CD8-positive, alpha-beta memory T cell (primary cell): ENCODE measurements around the gene GNAZ. TPM values are rescaled to one million over a fixed set of nuclear protein-coding genes. Genes with fewer than 3 reads are reported as not detected.

ENCODE experiments used
- CTCF ChIA-PET: fragments of 350-600 bp; sonication (Branson Sonifier 250); formaldehyde crosslinking; loops from one replicate; lab custom pipeline; 2021; ENCODE audit warnings: antibody characterized with exemption; lab: Charles Lee
- POLR2A ChIA-PET: fragments of 350-600 bp; sonication (Branson Sonifier 250); formaldehyde crosslinking; loops from one replicate; lab custom pipeline; 2021; ENCODE audit warnings: antibody characterized with exemption; lab: Charles Lee
- DNase-seq, 5 donors: peaks; one replicate each; pipeline versions ENCODE4 v3.0.0 to v3.0.0-alpha.2; 2020 to 2022; ENCODE audit warnings: mixed read lengths in 1 of 5
- H3K27ac ChIP-seq: one replicate; pipeline ENCODE4 v1.7.0; 2013; ENCODE audit warnings: low read depth, mild to moderate bottlenecking, low read length, moderate library complexity
- H3K27me3 ChIP-seq: 2 replicates; pipeline ENCODE4 v1.7.0; 2013; ENCODE audit warnings: low read length, mild to moderate bottlenecking; ENCODE audit not compliant: insufficient read depth, poor library complexity, severe bottlenecking
- H3K36me3 ChIP-seq: 2 replicates; pipeline ENCODE4 v1.7.0; 2013; ENCODE audit warnings: mild to moderate bottlenecking, low read length, moderate library complexity; ENCODE audit not compliant: insufficient read depth
- H3K4me1 ChIP-seq: 2 replicates; pipeline ENCODE4 v1.7.0; 2013; ENCODE audit warnings: mild to moderate bottlenecking, low read length, moderate library complexity; ENCODE audit not compliant: insufficient read depth
- H3K4me3 ChIP-seq: 2 replicates; pipeline ENCODE4 v1.7.0; 2013; ENCODE audit warnings: mild to moderate bottlenecking, low read length
- H3K9me3 ChIP-seq: 2 replicates; pipeline ENCODE4 v1.7.0; 2013; ENCODE audit warnings: mild to moderate bottlenecking, low read length
- H3K27ac Mint-ChIP-seq, 8 donors: one replicate each; pipeline ENCODE4 v1.8.0; 2020 to 2021; ENCODE audit warnings: mixed read lengths in 8 of 8, mild to moderate bottlenecking in 6 of 8, inconsistent platforms in 3 of 8, moderate library complexity in 3 of 8
- H3K27me3 Mint-ChIP-seq, 2 donors: one replicate each; pipeline ENCODE4 v1.8.0; 2020 to 2021; ENCODE audit warnings: mixed read lengths in 2 of 2, mild to moderate bottlenecking in 1 of 2, moderate library complexity in 1 of 2
- H3K36me3 Mint-ChIP-seq, 3 donors: one replicate each; pipeline ENCODE4 v1.8.0; 2020 to 2021; ENCODE audit warnings: mixed read lengths in 3 of 3, inconsistent platforms in 1 of 3, mild to moderate bottlenecking in 1 of 3
- H3K4me1 Mint-ChIP-seq, 3 donors: one replicate each; pipeline ENCODE4 v1.8.0; 2020 to 2021; ENCODE audit warnings: mixed read lengths in 3 of 3, inconsistent platforms in 1 of 3, mild to moderate bottlenecking in 1 of 3
- H3K4me3 Mint-ChIP-seq, 7 donors: one replicate each; pipeline ENCODE4 v1.8.0; 2020 to 2021; ENCODE audit warnings: mixed read lengths in 7 of 7, mild to moderate bottlenecking in 6 of 7, moderate library complexity in 4 of 7, inconsistent platforms in 2 of 7
- H3K9me3 Mint-ChIP-seq, 5 donors: one replicate each; pipeline ENCODE4 v1.8.0; 2020 to 2022; ENCODE audit warnings: mixed read lengths in 5 of 5, mild to moderate bottlenecking in 3 of 5, moderate library complexity in 2 of 5, inconsistent platforms in 1 of 5
- polyA plus RNA-seq: library from polyadenylated mRNA; unstranded; fragments of 300-500 nt; fragmentation: Illumina TruSeq; gene quantifications from one replicate; pipeline ENCODE4 v1.2.3, GENCODE V29; 2021
- total RNA-seq, 2 experiments: library from RNA; stranded (reverse); gene quantifications; one replicate each; pipeline ENCODE4 v1.2.3, GENCODE V29; 2021

GNAZ gene
- total and polyA plus RNA-seq, 3 experiments from 2014 or later = 0.53 to 2.6 (median 2.0) TPM

DNA sequence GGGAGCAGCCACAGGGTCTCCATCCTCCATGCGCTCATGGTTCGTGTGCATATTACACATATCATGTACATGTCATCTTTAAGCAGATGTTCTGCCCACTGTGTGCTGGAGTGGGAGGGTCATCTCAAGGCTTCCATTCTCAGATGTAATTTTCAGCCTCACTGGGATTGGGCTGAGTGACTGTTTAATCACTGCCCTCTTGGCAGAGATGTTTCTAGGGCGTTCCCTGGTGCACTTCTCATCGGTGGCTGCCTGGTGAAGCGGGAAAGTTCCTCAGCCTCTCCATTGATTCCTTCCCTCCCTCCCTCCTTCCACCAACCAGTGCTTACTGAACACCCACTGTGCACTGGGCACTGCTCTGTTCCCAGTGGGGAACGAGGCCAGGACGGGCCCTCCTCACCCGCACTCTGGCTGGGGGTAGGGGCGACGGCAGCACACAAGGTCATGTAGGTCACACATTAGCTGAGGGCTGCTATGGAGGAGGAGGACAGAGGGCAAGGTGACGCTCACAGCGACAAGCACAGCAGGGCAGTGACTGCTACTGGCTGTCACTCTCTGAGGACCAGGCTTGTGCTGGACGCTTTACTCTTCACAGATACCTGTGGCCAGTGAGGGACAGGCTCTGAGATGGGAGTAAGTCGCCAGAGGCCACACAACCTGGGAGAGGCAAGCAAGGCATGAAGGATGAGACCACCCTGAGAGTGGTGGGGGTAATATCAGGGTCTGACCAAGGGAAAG, 22.9 kb downstream of the GNAZ start:
- CTCF ChIA-PET = no interaction called here
- no peaks in the 10 kb centered on the region for H3K9me3 Mint-ChIP-seq
- Histone ChIP-seq H3K27me3 (peaks cover 14% of the 10 kb centered on the region), H3K9me3 (no peaks in the 10 kb centered on the region), H3K36me3 (no peaks in the 10 kb centered on the region), H3K4me3 (no peak overlapping the region), H3K4me1 (no peaks in the 10 kb centered on the region), H3K27ac (no peak overlapping the region)
- peaks cover 0 to 2% (median 2%) of the 10 kb centered on the region in 3 donors for H3K4me1 Mint-ChIP-seq
- POLR2A ChIA-PET = no interaction called here
- no peaks in the 10 kb centered on the region for H3K36me3 Mint-ChIP-seq
- H3K4me3 Mint-ChIP-seq = no peak overlapping the region
- DNase-seq = no peak
- H3K27me3 Mint-ChIP-seq = no peaks in the 10 kb centered on the region
- no peak overlapping the region for H3K27ac Mint-ChIP-seq

DNA sequence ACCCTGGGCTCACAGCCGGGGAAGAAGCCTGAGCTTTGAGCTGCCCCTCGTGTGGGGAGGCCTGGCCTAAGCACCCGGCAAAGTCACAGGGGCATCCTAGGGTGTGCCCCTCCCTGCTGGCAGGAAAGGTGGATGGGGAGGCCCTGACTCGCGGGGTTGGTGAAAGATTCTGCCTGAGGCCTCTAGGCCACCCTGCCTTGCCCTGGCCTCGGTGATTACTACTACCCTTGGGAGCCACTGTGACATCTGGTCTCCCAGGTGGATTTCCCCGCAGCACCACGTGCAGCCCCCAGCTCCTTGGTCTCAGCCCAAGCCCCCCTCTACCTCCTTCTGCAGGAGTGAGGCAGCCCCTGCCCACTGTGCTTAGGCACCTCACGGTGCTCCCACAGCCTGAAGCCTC, 23.9 kb downstream of the GNAZ start:
- H3K4me1 Mint-ChIP-seq = no peaks in the 10 kb centered on the region
- no peak for DNase-seq
- no peaks in the 10 kb centered on the region for H3K9me3 ChIP-seq
- H3K9me3 Mint-ChIP-seq = no peaks in the 10 kb centered on the region
- no peaks in the 10 kb centered on the region for H3K36me3 ChIP-seq
- H3K27ac Mint-ChIP-seq = no peak overlapping the region
- no peak overlapping the region for H3K27ac ChIP-seq
- CTCF ChIA-PET = no interaction called here
- H3K36me3 Mint-ChIP-seq = no peaks in the 10 kb centered on the region
- POLR2A ChIA-PET = no interaction called here
- no peaks in the 10 kb centered on the region for H3K27me3 Mint-ChIP-seq
- H3K4me3 Mint-ChIP-seq = no peak overlapping the region
- H3K4me3 ChIP-seq = no peak overlapping the region
- no peaks in the 10 kb centered on the region for H3K4me1 ChIP-seq
- peaks cover 14% of the 10 kb centered on the region for H3K27me3 ChIP-seq

DNA sequence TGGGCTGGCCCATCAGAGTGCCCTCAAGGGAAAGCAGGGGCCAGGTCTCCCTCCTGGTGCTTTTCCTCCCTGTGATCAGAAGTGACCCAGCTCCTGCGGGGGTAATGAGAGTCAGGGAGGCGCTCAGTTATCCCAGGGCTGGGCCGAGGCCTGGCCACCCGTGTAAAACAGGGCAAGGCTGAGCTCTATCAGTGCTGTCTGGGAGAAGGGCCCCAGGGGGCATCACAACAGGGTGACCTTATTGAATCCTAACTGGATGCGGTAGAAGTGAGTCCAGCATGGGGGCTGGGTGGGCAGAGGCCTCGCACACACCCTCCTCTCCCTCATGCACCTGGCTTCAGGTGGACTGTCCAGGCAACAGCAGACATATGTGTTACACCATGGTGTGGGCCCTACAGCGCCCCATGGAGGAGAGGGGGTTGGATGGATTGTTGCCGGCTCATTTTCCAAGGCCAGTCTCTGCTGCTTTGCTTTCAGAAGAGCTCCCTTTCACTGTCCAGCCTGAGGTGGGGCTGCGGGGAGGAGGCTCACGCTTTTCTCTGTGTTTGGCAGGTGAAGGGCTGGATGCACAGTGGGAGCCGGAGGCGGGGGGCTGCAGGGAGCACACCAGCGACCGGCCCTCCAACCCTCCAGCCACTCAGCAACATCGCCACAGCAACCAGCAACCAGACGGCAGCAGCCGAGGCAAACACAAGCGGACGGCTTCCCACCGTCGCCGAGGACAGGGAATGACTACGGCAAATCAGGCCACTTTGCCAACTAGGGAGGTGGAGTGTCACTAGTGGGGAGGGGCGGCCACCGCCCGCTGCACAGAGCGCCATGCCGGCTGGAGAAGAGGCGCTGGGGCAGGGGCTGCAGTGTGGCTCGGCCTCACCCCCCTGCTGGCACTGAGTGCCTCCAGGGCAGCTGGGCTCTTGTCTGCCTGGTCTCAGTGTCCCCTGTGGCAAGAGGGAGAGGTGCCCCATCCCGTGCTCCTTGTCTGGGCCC, 24.7 kb downstream of the GNAZ start:
- POLR2A ChIA-PET = no interaction called here
- H3K4me3 Mint-ChIP-seq = no peak overlapping the region
- H3K4me1 ChIP-seq = no peaks in the 10 kb centered on the region
- H3K27ac Mint-ChIP-seq = peak overlapping the region in 1 of 8 donors; percentile 19
- DNase-seq = no peak
- no peaks in the 10 kb centered on the region for H3K9me3 Mint-ChIP-seq
- H3K4me1 Mint-ChIP-seq = no peaks in the 10 kb centered on the region
- H3K9me3 ChIP-seq = no peaks in the 10 kb centered on the region
- H3K36me3 ChIP-seq = no peaks in the 10 kb centered on the region
- CTCF ChIA-PET = interaction anchor here (0.6 kb wide), 1 partner anchor 29 kb away, joined by 3 read pairs; no protein-coding TSS in a partner anchor
- H3K27ac ChIP-seq = no peak overlapping the region
- no peaks in the 10 kb centered on the region for H3K27me3 Mint-ChIP-seq
- no peak overlapping the region for H3K4me3 ChIP-seq
- peaks cover 12% of the 10 kb centered on the region for H3K27me3 ChIP-seq
- no peaks in the 10 kb centered on the region for H3K36me3 Mint-ChIP-seq

GRCh38 chr22:23095733-23096342, 25.5 kb downstream of the GNAZ start:
- ChIA-PET CTCF (interaction anchor here (0.6 kb wide), 1 partner anchor 28 kb away, joined by 3 read pairs; no protein-coding TSS in a partner anchor), POLR2A (no interaction called here)
- H3K4me3 Mint-ChIP-seq = no peak overlapping the region
- peaks cover 12% of the 10 kb centered on the region for H3K27me3 ChIP-seq
- H3K27me3 Mint-ChIP-seq = no peaks in the 10 kb centered on the region
- H3K4me1 ChIP-seq = no peaks in the 10 kb centered on the region
- H3K4me1 Mint-ChIP-seq = no peaks in the 10 kb centered on the region
- H3K27ac ChIP-seq = no peak overlapping the region
- no peaks in the 10 kb centered on the region for H3K36me3 ChIP-seq
- H3K27ac Mint-ChIP-seq = no peak overlapping the region
- no peak overlapping the region for H3K4me3 ChIP-seq
- H3K9me3 Mint-ChIP-seq = no peaks in the 10 kb centered on the region
- no peak for DNase-seq
- H3K9me3 ChIP-seq = no peaks in the 10 kb centered on the region
- no peaks in the 10 kb centered on the region for H3K36me3 Mint-ChIP-seq

- no peaks in the 10 kb centered on the region for H3K36me3 Mint-ChIP-seq
- H3K4me3 Mint-ChIP-seq = no peak overlapping the region
- ChIA-PET POLR2A (no interaction called here), CTCF (no interaction called here)
- H3K27ac Mint-ChIP-seq = peak overlapping the region in 1 of 8 donors; percentile 17
- Histone ChIP-seq H3K4me1 (no peaks in the 10 kb centered on the region), H3K27me3 (peaks cover 12% of the 10 kb centered on the region), H3K36me3 (no peaks in the 10 kb centered on the region), H3K4me3 (no peak overlapping the region), H3K9me3 (no peaks in the 10 kb centered on the region), H3K27ac (no peak overlapping the region)
- DNase-seq = no peak
- no peaks in the 10 kb centered on the region for H3K9me3 Mint-ChIP-seq
- H3K4me1 Mint-ChIP-seq = no peaks in the 10 kb centered on the region
- H3K27me3 Mint-ChIP-seq = no peaks in the 10 kb centered on the region
Observed at GRCh38 chr22:23097412-23098229, 27.3 kb downstream of the GNAZ start.

- H3K9me3 ChIP-seq = no peaks in the 10 kb centered on the region
- POLR2A ChIA-PET = no interaction called here
- H3K27ac Mint-ChIP-seq = no peak overlapping the region
- no peaks in the 10 kb centered on the region for H3K27me3 Mint-ChIP-seq
- H3K36me3 ChIP-seq = no peaks in the 10 kb centered on the region
- H3K9me3 Mint-ChIP-seq = no peaks in the 10 kb centered on the region
- H3K27ac ChIP-seq = no peak overlapping the region
- peaks cover 12% of the 10 kb centered on the region for H3K27me3 ChIP-seq
- H3K36me3 Mint-ChIP-seq = no peaks in the 10 kb centered on the region
- CTCF ChIA-PET = no interaction called here
- H3K4me1 ChIP-seq = no peaks in the 10 kb centered on the region
- no peaks in the 10 kb centered on the region for H3K4me1 Mint-ChIP-seq
- no peak overlapping the region for H3K4me3 Mint-ChIP-seq
- no peak overlapping the region for H3K4me3 ChIP-seq
- DNase-seq = no peak
Observed at GRCh38 chr22:23098230-23098705, 27.9 kb downstream of the GNAZ start.

GRCh38 chr22:23098718-23099530, 28.6 kb downstream of the GNAZ start:
- H3K27me3 Mint-ChIP-seq = no peaks in the 10 kb centered on the region
- Histone ChIP-seq H3K9me3 (no peaks in the 10 kb centered on the region), H3K4me1 (no peaks in the 10 kb centered on the region), H3K27me3 (peaks cover 12% of the 10 kb centered on the region), H3K27ac (no peak overlapping the region), H3K36me3 (no peaks in the 10 kb centered on the region), H3K4me3 (no peak overlapping the region)
- H3K9me3 Mint-ChIP-seq = no peaks in the 10 kb centered on the region
- no peaks in the 10 kb centered on the region for H3K36me3 Mint-ChIP-seq
- POLR2A ChIA-PET = no interaction called here
- CTCF ChIA-PET = no interaction called here
- H3K4me1 Mint-ChIP-seq = no peaks in the 10 kb centered on the region
- H3K4me3 Mint-ChIP-seq = no peak overlapping the region
- no peak overlapping the region for H3K27ac Mint-ChIP-seq
- DNase-seq = no peak
